GM19467 (cell line): ENCODE data around the gene LONRF2.

ENCODE experiments used
- ATAC-seq: cut with Tn5 transposase; IDR thresholded peaks from one replicate; pipeline ENCODE4 v1.9.1; 2021; ENCODE audit warnings: mild to moderate bottlenecking, moderate library complexity; ENCODE audit not compliant: unreplicated experiment

The LONRF2 gene

DNA sequence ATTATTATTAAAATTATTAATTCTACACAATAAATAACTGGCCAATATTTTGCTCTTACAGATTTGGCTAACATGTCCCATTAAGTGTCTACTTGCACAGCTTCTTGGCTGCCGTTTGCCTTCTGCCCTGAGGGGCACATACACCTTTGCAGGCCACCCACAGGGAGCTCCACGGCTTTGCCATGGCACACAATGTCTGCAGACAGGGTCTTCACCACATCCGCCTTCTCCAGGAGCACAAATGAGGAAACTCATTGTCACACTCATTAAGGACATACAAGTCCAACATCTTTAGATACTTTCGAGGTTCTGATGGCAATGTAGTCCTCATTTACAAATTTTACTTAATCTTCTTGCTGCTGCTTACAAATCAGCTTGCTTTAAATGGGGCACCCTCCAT, 45.6 kb downstream of the LONRF2 start:
- no peak for ATAC-seq

DNA sequence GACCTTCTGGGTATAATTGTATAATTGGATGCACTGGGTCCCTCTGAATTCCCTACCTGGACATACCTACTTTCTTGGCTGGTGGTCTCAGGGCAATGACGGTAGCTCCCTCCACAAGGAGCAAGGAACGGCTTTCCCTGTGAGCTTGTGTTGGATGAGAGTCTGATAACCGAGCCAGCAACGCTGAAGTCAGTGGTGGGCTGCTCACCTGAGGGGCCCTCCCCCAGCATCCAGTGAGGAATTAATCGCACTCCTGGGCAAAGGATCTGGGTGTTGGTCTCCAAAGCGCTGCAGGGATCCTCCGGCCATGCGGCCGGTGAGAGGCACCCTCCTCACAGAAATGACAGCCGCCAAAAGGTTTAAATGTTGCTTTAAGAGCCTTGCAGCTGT, 47.1 kb downstream of the LONRF2 start:
- no peak for ATAC-seq

DNA sequence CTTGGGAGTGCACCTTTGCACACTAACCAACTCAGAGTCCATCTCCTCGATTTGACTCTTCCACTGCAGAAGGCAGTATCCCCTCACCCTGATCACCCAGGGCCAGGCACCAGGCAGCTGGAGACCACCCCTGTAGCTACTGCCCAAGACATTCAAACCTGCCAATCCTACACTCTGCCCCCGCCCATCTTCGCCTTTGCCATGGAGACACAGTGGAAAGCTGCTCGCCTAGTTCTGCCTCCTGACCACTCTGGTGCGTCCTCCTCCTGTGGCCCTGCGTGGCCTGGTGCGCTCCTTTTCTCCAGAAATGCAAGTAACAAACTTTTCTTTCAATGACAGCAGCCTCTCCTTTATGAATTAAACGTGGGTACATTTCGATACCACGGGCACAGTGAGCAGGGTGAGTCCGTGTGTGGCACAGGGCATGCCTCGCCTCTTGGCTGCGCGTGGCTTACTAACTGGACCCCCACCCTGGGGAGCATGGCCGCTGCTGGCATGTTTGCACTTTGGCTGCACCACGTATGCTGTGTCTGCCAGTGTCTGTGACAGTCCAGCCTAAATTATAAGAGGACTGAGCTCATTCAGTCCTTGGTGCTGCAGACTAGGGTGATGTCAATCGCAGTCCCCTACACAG, 47.6 kb downstream of the LONRF2 start:
- no peak for ATAC-seq

DNA sequence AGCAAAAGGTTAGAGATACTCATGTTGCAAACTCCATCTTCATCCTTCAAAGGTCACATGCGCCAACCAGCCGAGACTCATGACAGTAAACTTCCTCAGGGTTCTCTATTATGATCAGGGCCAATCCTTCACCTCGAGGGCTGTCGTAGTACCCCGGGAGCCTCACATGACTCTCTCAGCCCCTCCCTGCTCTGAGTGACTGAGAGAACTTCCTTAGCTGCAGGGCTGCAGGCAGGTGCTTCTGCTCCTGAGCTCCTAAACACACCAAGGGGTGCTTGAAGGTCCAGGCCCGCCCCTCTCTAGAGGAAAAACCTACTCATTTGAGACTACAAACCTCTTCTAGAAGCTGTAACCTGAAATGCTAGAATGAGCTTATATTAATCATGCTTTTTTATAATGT, 48.2 kb downstream of the LONRF2 start:
- no peak for ATAC-seq

DNA sequence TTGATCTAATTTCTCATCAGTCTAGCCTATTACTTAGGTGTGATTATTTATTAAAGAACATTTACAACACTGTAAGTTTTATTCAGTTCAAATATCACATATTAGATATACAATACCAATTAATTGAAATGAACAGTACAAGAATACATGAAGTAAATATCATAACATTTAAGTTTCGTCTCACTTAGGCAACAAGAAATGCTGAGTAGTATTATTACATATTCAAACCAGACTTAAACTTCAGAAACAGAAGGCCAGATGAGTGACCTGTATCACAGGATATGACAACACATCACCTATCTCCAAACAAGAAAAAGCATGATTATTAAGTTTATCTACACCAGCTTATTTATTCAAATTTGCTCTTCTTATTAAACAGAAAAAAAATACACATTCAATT, 48.9 kb downstream of the LONRF2 start:
- no peak for ATAC-seq

DNA sequence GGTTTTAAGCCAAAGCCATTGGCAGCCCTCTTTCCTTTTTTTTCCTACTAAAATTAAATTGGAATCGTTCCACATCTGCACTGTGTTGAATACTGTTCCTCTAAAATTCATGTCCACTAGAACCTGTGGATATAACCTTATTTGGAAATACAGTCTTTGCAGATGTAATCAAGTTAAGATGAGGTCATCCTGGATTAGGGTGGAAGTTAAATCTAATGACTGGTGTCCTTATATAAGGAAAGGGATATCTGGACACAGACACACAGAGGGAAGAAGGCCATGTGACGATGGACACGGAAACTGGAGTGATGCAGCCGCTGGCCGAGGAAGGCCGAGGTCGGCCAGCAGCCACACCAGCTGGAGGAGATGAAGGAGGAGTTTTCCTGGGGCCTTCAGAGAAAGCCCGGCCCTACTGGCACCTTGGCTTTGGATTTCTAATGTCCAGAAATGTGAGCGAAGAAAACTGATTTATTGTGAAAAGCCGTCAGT, 49.4 kb downstream of the LONRF2 start:
- ATAC-seq = no peak

DNA sequence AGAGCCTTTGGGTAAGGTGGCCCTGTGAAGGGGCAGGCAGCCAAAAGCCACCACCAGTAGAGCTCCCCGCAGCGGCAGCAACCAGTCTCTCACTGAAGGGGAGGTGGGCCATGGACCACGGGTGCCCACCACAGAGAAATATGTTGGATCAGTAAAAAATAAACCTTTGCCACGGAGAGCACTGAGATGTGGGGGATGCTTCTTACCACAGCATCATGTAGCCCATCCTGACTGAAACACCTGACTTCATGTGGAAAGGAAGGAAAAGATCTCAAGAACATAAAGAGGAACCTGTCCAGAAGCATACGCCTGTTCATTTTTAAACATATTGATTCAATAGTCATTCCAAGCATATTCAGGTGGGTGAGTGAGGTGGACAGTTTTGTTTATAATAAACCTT, 51.1 kb downstream of the LONRF2 start:
- no peak for ATAC-seq

DNA sequence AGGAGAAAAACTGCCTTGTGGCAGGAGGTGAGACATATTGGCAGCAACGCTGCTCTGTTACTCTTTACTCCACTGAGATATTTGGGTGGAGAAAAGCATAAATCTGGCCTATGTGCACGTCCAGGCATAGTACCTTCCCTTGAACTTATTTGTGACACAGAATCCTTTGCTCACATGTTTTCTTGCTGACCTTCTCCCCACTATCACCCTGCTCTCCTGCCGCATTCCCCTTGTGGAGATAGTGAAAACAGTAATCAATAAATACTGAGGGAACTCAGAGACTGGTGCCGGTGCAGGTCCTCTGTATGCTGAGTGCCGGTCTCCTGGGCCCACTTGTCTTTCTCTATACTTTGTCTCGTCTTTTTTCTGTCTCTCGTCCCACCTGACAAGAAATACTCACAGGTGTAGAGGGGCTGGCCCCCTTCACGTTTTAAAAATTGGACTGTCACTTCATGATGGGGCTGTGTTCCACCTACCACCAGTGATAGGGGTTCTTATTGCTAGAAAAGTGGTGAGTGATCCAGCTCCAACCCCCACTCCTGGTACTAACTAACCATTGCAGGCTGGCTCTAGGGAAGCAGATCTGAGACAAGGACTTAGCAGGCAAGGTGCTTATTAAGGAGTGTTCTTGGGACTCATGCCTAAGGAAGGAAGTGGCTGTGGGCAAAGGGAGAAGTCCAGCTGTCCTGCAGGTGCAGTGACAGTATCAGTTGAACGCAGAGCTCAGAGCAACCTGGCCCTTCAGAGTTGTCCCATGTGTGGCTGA, 51.7 kb downstream of the LONRF2 start:
- no peak for ATAC-seq

DNA sequence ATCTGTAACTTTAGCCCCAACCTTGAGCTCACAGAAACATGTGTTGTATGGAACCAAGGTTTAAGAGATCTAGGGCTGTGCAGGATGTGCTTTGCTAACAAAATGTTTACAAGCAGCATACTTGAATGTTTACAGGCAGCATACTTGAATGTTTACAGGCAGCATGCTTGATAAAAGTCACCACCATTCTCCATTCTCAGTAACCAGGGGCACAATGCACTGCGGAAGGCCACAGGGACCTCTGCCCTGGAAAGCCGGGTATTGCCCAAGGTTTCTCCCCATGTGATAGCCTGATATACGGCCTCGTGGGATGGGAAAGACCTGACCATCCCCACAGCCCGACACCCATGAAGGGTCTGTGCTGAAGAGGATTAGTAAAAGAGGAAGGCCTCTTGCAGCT, 52.4 kb downstream of the LONRF2 start:
- no peak for ATAC-seq

DNA sequence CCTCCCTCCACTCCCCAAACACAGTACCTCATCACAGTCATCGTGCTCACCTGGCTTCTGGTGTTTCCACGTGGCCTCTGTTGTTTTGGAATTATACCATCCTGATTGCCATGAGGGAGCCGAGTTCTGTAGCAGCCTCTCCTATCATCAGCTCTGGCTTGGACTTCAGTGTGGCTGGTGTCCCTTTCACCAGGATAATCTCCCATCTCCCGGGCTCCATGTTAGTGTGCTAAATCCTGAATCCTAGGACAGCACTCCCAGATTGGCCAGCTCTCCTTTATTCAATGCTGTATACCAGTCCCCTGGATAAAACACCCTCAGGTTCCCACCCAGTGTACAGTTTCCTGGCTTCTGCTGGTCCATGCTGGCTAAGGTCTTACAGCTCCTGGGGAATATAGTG, 53.3 kb downstream of the LONRF2 start:
- ATAC-seq = no peak

DNA sequence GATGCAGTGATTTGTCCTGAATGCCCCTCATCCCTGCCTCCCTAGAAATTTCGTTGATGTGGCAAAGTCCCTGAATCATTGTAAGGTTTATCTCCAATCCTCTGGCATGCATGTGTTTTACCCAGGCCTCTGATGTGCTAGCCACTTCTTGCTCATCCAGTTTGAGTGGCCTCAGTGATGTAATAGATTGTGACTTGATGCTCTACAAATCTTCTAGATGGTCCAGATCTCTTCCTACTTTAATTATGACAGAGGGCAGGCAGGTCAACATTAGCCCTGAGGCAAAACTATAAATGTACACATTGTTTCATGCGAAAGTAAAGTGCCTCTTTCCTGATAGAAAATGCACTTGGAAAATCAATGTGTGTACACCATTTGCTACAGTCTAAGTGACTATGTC, 54.5 kb downstream of the LONRF2 start:
- no peak for ATAC-seq

DNA sequence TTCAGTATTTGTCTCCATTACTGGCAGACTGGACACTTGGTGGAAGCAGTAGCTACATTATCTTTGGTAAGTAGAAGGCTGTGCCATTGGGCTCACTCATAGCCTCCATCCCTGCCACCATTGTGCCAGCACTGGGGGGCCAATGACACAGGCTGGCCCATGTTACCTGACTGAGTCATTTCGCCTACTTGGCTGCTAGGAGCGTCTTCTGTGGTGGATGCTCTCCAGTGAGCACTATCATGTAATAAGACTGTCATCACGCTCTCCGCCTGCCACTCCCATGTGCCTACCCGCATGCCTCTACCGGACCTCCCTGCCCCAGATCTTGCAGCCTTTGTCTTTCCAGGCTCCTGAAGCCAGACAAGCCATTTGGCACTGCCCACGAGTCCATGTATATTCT, 56.2 kb downstream of the LONRF2 start:
- ATAC-seq = no peak

DNA sequence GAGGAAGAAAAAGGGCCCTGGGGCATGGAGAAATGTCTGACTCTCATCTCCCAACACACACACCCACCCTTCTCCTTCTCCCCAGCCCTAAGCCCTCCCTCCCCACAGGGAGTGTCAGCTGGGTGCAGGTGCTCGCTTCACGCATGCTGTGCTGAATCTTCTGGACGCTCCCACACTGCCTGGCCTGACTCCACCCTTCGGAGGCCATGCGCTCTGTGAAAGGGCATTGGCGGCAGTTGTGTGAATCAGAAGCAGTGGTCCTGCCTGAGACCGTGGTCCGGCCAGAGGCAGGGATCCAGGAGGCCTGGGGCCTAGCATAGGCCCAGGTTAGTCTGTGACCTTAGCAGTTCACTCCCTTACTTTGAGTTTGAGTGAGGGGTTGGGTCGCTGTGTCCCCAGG, 57.1 kb downstream of the LONRF2 start:
- no peak for ATAC-seq

DNA sequence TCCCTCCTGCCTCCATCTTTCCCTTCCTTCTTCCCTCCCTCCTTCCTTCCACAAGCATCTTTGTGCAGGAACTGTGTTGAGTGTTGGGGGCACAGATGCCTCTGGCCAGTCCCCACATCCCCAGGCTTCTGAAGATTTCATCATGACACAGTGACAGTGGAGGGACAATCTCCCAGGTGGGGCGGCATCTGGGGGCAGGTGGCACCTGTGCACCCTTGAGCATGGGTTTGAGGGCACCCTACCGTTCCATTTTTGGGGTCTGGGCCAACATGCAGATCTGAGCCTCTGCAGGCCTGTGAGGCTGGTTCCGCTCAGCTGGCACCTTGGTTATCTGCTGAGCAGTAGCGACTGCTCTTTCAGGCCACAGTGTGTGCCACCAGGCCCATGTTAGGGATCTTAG, 57.6 kb downstream of the LONRF2 start:
- ATAC-seq = no peak

DNA sequence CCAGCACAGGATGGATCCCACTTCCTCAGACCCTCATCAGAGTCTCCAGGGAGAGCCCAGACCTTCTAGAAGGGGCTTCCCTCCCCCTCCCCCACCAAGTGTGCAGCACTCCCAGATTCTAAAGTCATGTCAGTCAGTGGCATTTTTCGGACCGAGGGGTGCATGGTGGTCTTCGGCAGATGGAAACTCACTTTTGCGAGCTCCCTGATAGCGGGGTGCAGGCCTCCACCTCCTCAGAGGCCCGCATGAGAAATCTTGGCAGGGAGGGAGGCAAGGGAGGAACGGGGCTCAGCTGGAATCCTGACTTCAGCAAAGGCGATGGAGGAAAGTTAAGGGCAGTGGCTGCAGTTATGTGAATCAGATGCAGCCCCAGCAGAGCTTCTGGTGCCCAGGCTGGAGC, 58.2 kb downstream of the LONRF2 start:
- no peak for ATAC-seq

DNA sequence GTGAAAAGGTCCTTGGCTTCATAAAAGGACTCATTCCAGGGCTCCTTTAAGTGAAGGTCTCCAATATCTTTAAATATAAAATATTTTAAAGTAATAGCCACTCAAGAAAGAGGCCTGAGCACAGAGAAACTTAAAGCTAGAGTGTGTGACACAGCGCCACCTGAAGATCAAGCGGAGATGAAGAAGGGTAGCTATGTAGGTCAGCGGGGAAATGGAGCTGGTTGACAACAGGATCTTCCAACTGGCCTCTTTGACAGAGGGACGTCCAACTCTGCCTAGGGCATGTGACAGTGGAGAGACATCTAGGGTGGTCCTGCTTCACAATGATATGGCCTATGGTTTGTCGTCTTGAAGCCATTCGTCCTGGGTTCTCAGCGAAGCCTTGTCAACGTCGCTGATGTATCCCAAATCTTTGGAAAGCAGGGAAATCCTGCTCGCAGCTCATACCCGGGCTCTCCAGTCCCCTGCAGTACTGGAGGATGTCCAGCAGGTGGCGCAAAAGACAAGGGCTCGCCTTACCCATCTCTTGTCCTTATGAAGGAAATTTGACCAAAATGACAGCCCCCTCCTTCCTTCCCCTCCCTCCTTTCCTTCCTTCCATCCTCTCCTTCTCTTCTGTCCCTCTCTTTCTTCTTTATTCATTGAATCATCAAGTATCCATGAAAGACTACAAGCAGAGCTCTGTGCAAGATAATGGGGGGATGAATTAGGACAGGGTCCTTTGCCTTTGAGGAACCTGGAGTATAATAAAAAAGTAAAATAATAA, 59.6 kb downstream of the LONRF2 start:
- no peak for ATAC-seq

DNA sequence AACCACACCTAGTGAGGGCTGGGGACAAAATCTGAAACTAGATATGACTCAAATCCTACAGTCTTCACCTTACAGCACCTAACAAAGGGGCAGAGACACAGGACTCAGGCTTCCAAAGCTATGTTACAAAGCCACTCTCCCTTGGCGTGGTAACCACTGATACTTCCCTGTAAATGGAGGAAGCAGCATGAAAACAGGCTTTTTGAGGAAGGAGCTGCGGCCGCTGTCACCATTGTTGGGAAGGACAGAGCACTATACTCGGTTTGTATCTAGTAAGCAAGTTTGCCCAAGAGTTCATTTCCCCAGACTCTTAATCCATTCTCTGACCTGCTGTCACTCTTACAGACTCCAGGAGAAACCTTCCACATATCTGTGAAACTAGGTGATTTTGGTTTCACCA, 60.3 kb downstream of the LONRF2 start:
- ATAC-seq = no peak

DNA sequence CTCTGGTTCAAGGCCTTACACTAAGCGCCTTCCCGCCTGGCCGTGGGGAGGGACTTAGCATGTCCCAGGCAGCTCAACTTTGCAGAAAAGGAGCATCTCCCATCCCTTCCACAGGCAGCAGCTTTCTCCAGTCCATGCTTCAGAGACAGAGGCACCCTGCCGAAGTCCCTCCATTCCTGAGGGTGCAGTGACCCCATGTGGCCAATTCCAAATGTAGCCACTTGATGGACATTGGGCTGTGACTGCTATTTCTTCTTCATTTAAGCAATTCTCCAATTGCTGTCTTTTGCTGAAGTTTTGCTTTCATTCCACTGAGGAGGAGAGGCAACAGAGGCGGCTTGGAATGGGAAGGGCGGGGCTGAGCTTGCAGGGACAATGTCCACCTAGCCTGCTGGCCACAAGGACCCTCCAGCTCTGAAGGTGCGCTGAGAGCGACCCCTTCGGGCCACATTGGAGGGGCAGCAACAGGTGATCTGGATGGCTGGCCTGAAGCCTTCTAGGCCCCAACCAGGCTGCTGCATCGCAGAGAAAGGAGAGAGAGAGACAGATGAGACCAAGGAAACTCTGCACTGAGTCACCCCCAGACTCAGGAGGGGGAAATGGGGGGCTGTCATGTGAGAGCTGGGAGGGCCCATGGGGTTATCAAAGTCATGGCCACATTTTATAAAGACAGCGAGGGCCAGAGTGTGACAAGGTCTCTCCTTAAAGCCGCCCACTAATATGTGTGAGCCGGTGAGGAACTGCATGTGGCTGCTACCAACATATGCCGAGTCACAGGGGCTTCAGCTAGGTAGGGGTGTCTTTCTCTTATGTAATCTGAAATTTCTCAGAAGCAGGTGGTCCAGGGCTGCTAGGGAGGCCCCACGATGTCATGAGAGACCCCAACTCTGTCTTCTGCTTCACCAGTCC, 61.3 kb downstream of the LONRF2 start:
- no peak for ATAC-seq

DNA sequence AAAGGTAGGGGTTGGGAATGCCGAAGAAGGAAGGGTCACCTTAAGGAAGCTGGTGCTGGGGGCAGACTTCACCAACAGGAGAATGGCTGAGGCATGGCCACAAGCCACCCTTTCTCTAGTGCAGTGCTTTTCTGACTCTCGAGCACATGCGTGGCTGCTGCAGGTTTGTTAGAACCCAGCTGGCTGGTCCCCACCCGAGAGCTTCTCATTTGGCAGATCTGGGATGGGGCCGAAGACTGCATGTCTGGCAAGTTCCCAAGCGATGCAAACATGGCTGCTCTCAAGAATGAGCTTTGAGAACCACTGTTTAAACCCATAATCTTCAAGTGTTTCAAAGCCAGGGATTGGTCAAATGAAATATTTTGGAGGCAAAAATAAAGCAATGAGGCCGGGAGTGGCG, 63.2 kb downstream of the LONRF2 start:
- no peak for ATAC-seq

DNA sequence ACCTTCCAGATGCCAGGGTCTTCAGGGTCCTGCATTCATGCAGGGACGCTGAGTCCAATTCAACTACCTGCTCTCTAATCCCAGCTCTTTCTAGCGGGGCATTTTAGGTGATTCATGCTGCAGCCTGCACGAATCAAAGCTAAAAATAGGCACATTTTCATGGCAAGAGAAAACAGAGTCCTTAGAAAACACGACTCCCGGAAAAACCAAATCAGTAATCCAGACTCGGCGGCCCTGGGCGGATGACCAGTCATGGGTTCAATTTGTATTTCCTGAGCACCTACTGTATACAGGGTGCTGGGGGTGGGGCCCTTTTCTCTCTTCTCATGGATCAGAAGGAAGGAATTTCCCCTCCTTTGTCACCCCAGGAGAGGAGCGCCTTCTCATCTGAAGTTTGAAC, 64.4 kb downstream of the LONRF2 start:
- no peak for ATAC-seq

DNA sequence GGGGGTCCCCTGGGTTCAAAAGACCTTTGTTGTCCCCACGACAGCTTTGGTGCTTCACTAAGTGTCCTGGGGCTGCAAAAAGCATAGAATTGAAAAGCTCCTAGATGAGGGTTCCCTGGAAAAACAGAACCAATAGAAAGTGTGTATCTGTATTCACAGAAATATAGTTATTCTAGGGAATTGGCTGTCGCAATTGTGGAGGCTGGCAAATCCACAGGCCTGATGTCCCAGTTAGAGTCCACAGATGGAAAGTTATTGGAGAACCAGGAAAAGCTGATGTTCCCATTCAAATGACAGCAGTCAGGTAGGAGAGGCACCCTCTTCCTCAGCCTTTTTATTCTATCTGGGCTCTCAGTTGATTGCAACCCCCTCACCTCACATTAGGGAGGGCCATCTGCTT, 65.5 kb downstream of the LONRF2 start:
- ATAC-seq = no peak
